ENCODE measurements around the gene AKR7A2.
"Not testable (repeated sequence)": the region's sequence is repeated elsewhere in the genome, so short reads cannot be mapped to it uniquely, and the experiment has no call there.

The AKR7A2 gene

GRCh38 chr1:19257178-19257914 lies 54.6 kb downstream of the AKR7A2 start:
- DNase-seq: no peak

- DNase-seq: not testable (repeated sequence)
These were observed 55.6 kb downstream of the AKR7A2 start for GRCh38 chr1:19256301-19256700.

- no peak for DNase-seq
These were observed 56.7 kb downstream of the AKR7A2 start for GRCh38 chr1:19255288-19255687.

GRCh38 chr1:19254416-19254815 lies 57.5 kb downstream of the AKR7A2 start:
- no peak for DNase-seq
